Heart right ventricle (tissue), 16 donors: ENCODE measurements around the gene PTPRD. TPM values are rescaled to one million over a fixed set of nuclear protein-coding genes. Genes with fewer than 3 reads are reported as not detected.

Experiments used
- ATAC-seq, 8 donors: fragments of 200-7000 bp; cut with Tn5 transposase; one replicate each; pipeline ENCODE4 v1.9.1; 2020; ENCODE audit warnings: mild to moderate bottlenecking in 8 of 8, moderate library complexity in 8 of 8, moderate number of reproducible peaks in 1 of 8
- DNase-seq, 2 donors: peaks; one replicate each; pipeline ENCODE4 v3.0.0-alpha.2; 2020
- H3K27ac ChIP-seq, 10 donors: fragments of 200-600 bp; sonication (generic) in 2 of 10; one replicate each; pipeline versions ENCODE4 v1.5.0 to v1.8.0; 2020 to 2022; ENCODE audit warnings: mild to moderate bottlenecking in 3 of 10
- H3K27me3 ChIP-seq, 7 donors: fragments of 200-600 bp; one replicate each; pipeline ENCODE4 v1.8.0; 2021 to 2022; ENCODE audit warnings: mild to moderate bottlenecking in 2 of 7
- H3K36me3 ChIP-seq, 9 donors: fragments of 200-600 bp; sonication (generic) in 1 of 9; one replicate each; pipeline versions ENCODE4 v1.5.0 to v1.8.0; 2020 to 2022; ENCODE audit warnings: mild to moderate bottlenecking in 2 of 9
- H3K4me1 ChIP-seq, 9 donors: fragments of 200-600 bp; sonication (generic) in 1 of 9; one replicate each; pipeline versions ENCODE4 v1.5.0 to v1.8.0; 2020 to 2022; ENCODE audit warnings: mild to moderate bottlenecking in 4 of 9
- H3K4me3 ChIP-seq, 10 donors: fragments of 200-600 bp; sonication (generic) in 2 of 10; one replicate each; pipeline versions ENCODE4 v1.5.0 to v1.8.0; 2020 to 2022; ENCODE audit warnings: mild to moderate bottlenecking in 7 of 10, moderate library complexity in 2 of 10
- H3K9me3 ChIP-seq, 11 donors: fragments of 200-600 bp in 10 of 11; sonication (generic) in 2 of 11; one replicate each; pipeline versions ENCODE4 v1.5.0 to v1.8.0; 2013 to 2022; ENCODE audit warnings: mild to moderate bottlenecking in 2 of 11, control low read depth in 1 of 11, moderate library complexity in 1 of 11
- CTCF ChIP-seq, 9 donors: fragments of 200-600 bp; sonication (generic) in 2 of 9; IDR thresholded peaks; one replicate each; pipeline versions ENCODE4 v1.5.0 to v1.8.0; 2021 to 2022; ENCODE audit warnings: antibody characterized with exemption in 9 of 9, mild to moderate bottlenecking in 5 of 9, moderate library complexity in 1 of 9
- WGBS, 2 donors: extraction: QIAGEN DNeasy Blood & Tissue Kit; methylation state at CpG; one replicate each; pipeline ENCODE4 v1.1.7; 2013; ENCODE audit warnings: inconsistent platforms in 1 of 2; 5-methylcytosine and 5-hydroxymethylcytosine counted together
- intact Hi-C, 10 donors: fragments of 100-400 bp; cut with DNase I; formaldehyde crosslinking; loops; one replicate each; pipeline versions ENCODE4 v1.11.1 to v1.14.2; 2022
- polyA plus RNA-seq, 2 donors: library from polyadenylated mRNA; stranded (reverse); fragments of 200-250 nt; gene quantifications; one replicate each; pipeline ENCODE4 v1.2.3, GENCODE V29; 2013
- total RNA-seq, 10 donors: library from RNA; stranded (reverse); fragmentation: NEBNext Ultra II Directional in 3 of 10; extraction: Animal tissue kit (Norgen Biotek cat#: 25700) in 3 of 10; gene quantifications; one replicate each; pipeline versions ENCODE4 v1.2.1 to v1.2.4, GENCODE V29; 2021 to 2023
- donor health status: Arrhythmogenic right ventricular cardiomyopathy.
- donor health status: ischemic (EF 13 %, LVEDD 7.1; RV severe dilation, severe dysfunction).
- donor health status: healthy with polysubstance abuse.
- donor health status: DM: no; HTN: yes; CAD: no.
- donor health status: DM: no; HTN: no; CAD: no.
- donor health status: ischemic (EF 25% LVEDD 6.9; RV normal size, moderate dysfunction).
- donor health status: ischemic (EF 25% LVEDD 5.7; RV mildly dilated, moderate dysfunction).
- donor health status: healthy.
- donor health status: DM: yes; HTN: yes; CAD: no.
- donor health status: Ischemic cardiomyopathy.
- donor health status: ischemic (EF 35%, LVEDD 5.7; RV mildly dilated, moderate dysfunction).
- donor health status: nonischemic (EF 11% LVEDD 7.7; RV severe dilation, severe dysfunction).
- donor health status: DM: yes; HTN: yes; CAD: no.
- donor health status: PGD.
- donor health status: ischemic (EF 29% LVEDD 5.4; RV normal size, mild dysfunction).
- donor health status: nonischemic (EF 23%, LVEDD 6.1; RV moderate dilation, normal function).

The PTPRD gene
- total and polyA plus RNA-seq, 12 donors, result 1.4 to 25.2 (median 13.0) TPM

- DNase-seq, result no peak
- no peak for ATAC-seq
- no peak for TF ChIP-seq CTCF (IDR thresholded peaks at IDR 0.05)
- Histone ChIP-seq H3K27me3 (no peaks in the 10 kb centered on the region), H3K4me3 (no peak overlapping the region), H3K9me3 (no peaks in the 10 kb centered on the region), H3K4me1 (peaks cover 0 to 17% (median 8%) of the 10 kb centered on the region in 9 donors), H3K27ac (no peak overlapping the region), H3K36me3 (no peaks in the 10 kb centered on the region)
- WGBS, 2 donors, result 82 to 87% methylated on average over 7 of the region's 7 CpGs
- intact Hi-C loops, result loop anchor here in 3 of 10 donors (5.0 to 10.0 kb wide), 3 partner anchors 59 to 298 kb away; no protein-coding TSS in a partner anchor
Observed at GRCh38 chr9:8673830-8674229, 1939.0 kb downstream of the PTPRD start.

- H3K27ac ChIP-seq, result no peak overlapping the region
- H3K27me3 ChIP-seq, result no peaks in the 10 kb centered on the region
- DNase-seq, result no peak
- intact Hi-C loops, result loop anchor here in 3 of 10 donors (5.0 to 10.0 kb wide), 3 partner anchors 56 to 302 kb away; no protein-coding TSS in a partner anchor
- TF ChIP-seq CTCF (IDR thresholded peaks at IDR 0.05), result no peak
- no peaks in the 10 kb centered on the region for H3K36me3 ChIP-seq
- H3K4me1 ChIP-seq, result peaks cover 0 to 4% (median 0%) of the 10 kb centered on the region in 9 donors
- H3K4me3 ChIP-seq, result no peak overlapping the region
- no peaks in the 10 kb centered on the region for H3K9me3 ChIP-seq
- ATAC-seq, result no peak
- 87 to 89% methylated on average over 2 of the region's 2 CpGs for WGBS, 2 donors
Observed at GRCh38 chr9:8670751-8671150, 1942.1 kb downstream of the PTPRD start.

DNA sequence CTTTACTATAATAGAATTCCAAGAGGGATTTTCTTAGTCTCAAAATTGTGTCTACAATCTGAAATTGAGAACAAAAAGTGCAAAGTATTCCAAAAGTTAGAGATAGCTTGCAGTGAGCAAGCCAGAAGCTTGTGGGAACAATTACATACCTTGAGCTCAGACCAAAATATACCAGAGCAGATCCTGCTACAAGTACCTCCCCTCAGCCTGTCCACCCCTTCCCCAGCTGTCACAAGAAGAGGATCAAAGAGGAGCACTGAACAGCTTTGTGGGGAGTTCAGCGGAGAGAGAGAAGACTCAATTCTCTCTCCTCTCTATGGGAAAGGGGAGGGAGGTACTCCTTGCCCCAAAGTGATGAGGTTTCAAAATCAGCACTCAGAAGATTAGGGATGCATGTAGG, 1944.1 kb downstream of the PTPRD start:
- Histone ChIP-seq H3K9me3 (no peaks in the 10 kb centered on the region), H3K27ac (no peak overlapping the region), H3K27me3 (no peaks in the 10 kb centered on the region), H3K4me3 (no peak overlapping the region), H3K36me3 (no peaks in the 10 kb centered on the region), H3K4me1 (no peaks in the 10 kb centered on the region)
- no peak for TF ChIP-seq CTCF (IDR thresholded peaks at IDR 0.05)
- WGBS, 2 donors, result 83 to 89% methylated on average over 1 of the region's 1 CpG
- no peak for ATAC-seq
- no peak for DNase-seq
- intact Hi-C loops, result loop anchor here in 1 of 10 donors (10.0 kb wide), 1 partner anchor 156 kb away; no protein-coding TSS in a partner anchor

DNA sequence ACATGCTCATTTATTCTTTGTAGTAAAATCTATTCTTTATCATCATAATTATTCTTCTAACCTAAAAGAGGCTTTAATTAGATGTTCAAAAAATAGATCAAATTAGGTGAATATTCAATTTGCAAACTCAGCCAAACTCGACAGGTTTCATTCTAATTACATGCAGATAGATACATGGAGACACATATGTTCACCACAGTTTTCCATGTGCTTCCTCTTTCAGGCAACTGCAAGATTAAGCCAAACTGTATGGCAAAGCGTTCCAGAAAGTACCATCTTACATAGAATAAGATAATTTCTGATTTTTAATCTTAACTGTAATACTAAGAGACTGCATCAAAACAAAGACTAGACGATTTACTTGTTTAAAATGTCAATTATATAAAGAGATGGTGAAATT, 1944.6 kb downstream of the PTPRD start:
- no peak for TF ChIP-seq CTCF (IDR thresholded peaks at IDR 0.05)
- no peaks in the 10 kb centered on the region for H3K36me3 ChIP-seq
- H3K4me1 ChIP-seq, result no peaks in the 10 kb centered on the region
- ATAC-seq (no peak), DNase-seq (no peak)
- intact Hi-C loops, result loop anchor here in 1 of 10 donors (10.0 kb wide), 1 partner anchor 157 kb away; no protein-coding TSS in a partner anchor
- H3K9me3 ChIP-seq, result no peaks in the 10 kb centered on the region
- no peaks in the 10 kb centered on the region for H3K27me3 ChIP-seq
- H3K4me3 ChIP-seq, result no peak overlapping the region
- no peak overlapping the region for H3K27ac ChIP-seq
- 86% methylated on average over 3 of the region's 3 CpGs for WGBS, 2 donors
